Retina (tissue), 1 donor: ENCODE measurements around the gene RASGEF1B.

ENCODE experiments used
- DNase-seq: peaks from one replicate; pipeline ENCODE4 v3.0.0-alpha.2; 2016

The RASGEF1B gene

DNA sequence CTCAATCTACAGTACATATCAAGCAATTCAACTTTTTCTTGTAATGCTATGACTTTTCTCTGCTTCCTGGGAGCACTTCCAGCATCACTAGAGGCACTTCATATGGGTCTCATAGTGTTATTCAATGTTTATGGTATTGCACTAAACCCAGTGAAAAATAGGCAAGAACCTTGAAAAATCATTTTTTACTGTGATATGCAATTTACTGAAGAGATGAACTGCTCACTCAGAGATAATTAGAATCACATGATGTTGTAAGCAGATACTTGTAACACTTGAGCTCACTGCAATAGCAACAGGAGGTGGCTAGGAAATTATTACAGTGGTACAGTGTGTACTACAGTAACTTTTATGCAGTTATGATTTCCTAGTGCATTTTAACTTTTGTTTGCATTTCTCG is 93.3 kb downstream of the RASGEF1B start:
- DNase-seq, result no peak

DNA sequence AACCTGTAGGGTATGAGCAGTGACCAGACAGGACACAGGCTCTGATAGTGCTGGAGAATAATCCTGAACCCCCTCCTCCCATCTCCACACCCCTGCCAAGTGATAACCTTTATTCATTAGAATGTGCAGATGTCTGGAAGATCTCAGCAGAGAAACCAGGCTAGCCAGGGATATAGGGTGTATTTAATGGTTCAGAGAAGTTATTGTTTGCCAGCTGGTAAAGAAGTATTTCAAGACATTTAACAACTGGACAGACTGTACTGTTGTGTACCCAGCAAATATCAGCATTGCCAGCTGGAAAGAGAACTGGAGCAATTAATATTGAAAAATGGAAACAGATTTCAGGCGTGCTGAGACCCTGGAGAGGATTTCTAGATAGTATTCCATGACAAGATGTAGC is 94.5 kb downstream of the RASGEF1B start:
- DNase-seq, result no peak

DNA sequence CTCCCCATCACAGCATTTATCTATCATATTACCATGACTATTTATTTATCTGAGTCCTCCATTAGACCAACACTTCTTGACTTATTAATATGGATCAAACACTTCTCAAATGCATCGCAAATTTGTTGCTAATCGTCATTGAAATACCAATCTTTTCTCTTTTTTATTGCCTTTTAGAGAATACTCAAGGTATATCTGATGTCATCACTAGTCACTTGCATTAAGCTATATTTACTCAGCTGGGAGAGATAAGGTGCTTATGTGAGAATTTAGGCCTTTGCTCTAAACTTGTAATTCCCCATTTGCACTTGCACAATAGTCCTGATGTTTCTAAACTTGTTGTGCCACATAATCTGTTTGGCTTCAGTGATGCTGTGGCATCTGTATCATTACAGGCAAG is 95.0 kb downstream of the RASGEF1B start:
- DNase-seq, result no peak
